Activated T-cell treated with anti-CD3 and anti-CD28 coated beads, Interleukin-2, amount 50 U/mL, for 24 hours (primary cell): Measurements from ENCODE around the gene HTR3C.
"Not testable (repeated sequence)": the region's sequence is repeated elsewhere in the genome, so short reads cannot be mapped to it uniquely, and the experiment has no call there.

Source experiments
- DNase-seq: peaks from one replicate; pipeline ENCODE4 v3.0.0-alpha.2; 2020
- H3K27ac Mint-ChIP-seq: 2 replicates; pipeline ENCODE4 v1.8.0; 2020; ENCODE audit warnings: mild to moderate bottlenecking, mixed read lengths
- H3K27me3 Mint-ChIP-seq: 2 replicates; pipeline ENCODE4 v1.8.0; 2020; ENCODE audit warnings: mixed read lengths
- H3K36me3 Mint-ChIP-seq: 2 replicates; pipeline ENCODE4 v1.8.0; 2020; ENCODE audit warnings: low read depth, mixed read lengths
- H3K4me1 Mint-ChIP-seq: 2 replicates; pipeline ENCODE4 v1.8.0; 2020; ENCODE audit warnings: low read depth, mixed read lengths
- H3K4me3 Mint-ChIP-seq: 2 replicates; pipeline ENCODE4 v1.8.0; 2020; ENCODE audit warnings: mild to moderate bottlenecking, moderate library complexity, mixed read lengths
- H3K9me3 Mint-ChIP-seq: 2 replicates; pipeline ENCODE4 v1.8.0; 2020; ENCODE audit warnings: mixed read lengths

Gene HTR3C

DNA sequence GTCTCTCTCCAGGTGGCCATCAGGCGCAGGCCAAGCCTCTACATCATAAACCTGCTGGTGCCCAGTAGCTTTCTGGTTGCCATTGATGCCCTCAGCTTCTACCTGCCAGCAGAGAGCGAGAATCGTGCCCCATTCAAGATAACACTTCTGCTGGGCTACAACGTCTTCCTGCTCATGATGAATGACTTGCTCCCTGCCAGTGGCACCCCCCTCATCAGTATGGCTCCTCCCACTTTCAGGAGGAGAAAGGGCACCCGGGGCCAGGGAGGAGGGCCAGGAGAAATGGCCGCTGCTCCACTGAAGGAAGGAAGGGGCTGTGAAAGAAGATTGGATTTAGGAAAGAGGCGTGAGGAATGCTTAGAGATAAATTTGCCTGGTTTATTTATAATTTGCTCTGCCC, 6.6 kb downstream of the HTR3C start:
- H3K9me3 Mint-ChIP-seq, result no peaks in the 10 kb centered on the region
- no peak overlapping the region for H3K27ac Mint-ChIP-seq
- H3K27me3 Mint-ChIP-seq, result no peaks in the 10 kb centered on the region
- H3K4me3 Mint-ChIP-seq, result no peak overlapping the region
- no peaks in the 10 kb centered on the region for H3K4me1 Mint-ChIP-seq
- H3K36me3 Mint-ChIP-seq, result no peaks in the 10 kb centered on the region
- no peak for DNase-seq

DNA sequence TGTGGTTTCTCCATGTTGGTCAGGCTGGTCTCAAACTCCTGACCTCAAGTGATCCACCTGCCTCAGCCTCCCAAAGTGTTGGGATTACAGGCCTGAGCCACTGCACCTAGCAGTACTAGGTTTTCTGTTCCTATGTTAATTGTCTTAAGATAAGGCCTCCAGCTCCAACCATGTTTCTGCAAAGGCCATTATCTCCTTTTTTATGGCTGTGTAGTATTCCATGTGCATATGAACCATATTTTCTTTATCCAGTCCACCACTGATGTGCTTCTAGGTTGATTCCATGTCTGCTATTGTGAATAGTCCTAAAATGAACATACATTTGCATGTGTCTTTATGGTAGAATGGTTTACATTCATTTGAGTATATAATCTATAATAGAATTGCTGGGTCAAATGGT, 9.8 kb downstream of the HTR3C start:
- no peaks in the 10 kb centered on the region for H3K27me3 Mint-ChIP-seq
- no peaks in the 10 kb centered on the region for H3K36me3 Mint-ChIP-seq
- H3K4me3 Mint-ChIP-seq, result no peak overlapping the region
- H3K27ac Mint-ChIP-seq, result no peak overlapping the region
- DNase-seq, result no peak
- no peaks in the 10 kb centered on the region for H3K4me1 Mint-ChIP-seq
- no peaks in the 10 kb centered on the region for H3K9me3 Mint-ChIP-seq

- Mint-ChIP-seq H3K4me1 (no peaks in the 10 kb centered on the region), H3K27ac (no peak overlapping the region), H3K4me3 (no peak overlapping the region), H3K27me3 (peaks cover 11% of the 10 kb centered on the region), H3K9me3 (peaks cover 8% of the 10 kb centered on the region), H3K36me3 (no peaks in the 10 kb centered on the region)
- DNase-seq, result no peak
Observed at GRCh38 chr3:184066211-184066610, 13.4 kb downstream of the HTR3C start.

DNA sequence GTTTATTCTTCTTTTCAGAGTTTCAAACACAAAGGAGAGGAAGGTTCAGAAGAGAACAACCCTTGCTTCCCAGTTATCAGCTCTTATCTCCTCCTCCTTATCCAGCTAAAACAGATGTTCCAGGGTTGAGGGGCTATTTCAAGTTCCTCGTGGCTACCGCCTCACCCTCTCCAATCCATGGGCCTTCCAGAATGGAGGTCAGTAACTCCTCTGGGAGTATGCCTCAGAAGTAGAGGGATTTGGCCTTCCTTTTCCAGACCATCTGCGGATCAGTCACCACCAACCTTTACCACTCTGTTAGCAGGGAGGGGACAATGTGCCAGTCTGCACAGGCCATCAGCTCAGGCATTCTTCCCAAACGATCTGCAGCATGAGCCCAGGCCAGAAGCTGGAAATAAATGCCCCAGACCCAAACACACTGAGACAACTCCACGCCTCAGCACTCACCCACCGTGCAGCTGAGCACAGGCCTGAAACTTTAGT, 14.8 kb downstream of the HTR3C start:
- H3K9me3 Mint-ChIP-seq, result peaks cover 9% of the 10 kb centered on the region
- H3K4me3 Mint-ChIP-seq, result no peak overlapping the region
- H3K36me3 Mint-ChIP-seq, result no peaks in the 10 kb centered on the region
- no peaks in the 10 kb centered on the region for H3K4me1 Mint-ChIP-seq
- H3K27ac Mint-ChIP-seq, result no peak overlapping the region
- no peak for DNase-seq
- H3K27me3 Mint-ChIP-seq, result peaks cover 11% of the 10 kb centered on the region

GRCh38 chr3:184068344-184068743, 15.5 kb downstream of the HTR3C start:
- Mint-ChIP-seq H3K9me3 (peaks cover 9% of the 10 kb centered on the region), H3K27me3 (peaks cover 11% of the 10 kb centered on the region), H3K36me3 (no peaks in the 10 kb centered on the region), H3K27ac (no peak overlapping the region), H3K4me1 (no peaks in the 10 kb centered on the region), H3K4me3 (no peak overlapping the region)
- no peak for DNase-seq

DNA sequence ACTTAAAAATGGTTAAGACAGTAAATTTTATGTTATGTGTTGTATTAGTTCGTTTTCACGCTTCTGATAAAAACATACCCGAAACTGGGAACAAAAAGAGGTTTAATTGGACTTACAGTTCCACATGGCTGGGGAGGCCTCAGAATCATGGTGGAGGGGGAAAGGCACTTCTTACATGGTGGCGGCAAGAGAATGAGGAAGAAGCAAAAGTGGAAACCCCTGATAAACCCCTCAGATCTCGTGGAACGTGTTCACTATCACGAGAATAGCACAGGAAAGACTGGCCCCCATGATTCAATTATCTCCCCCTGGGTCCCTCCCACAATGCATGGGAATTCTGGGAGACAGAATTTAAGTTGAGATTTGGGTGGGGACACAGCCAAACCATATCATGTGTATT, 18.3 kb downstream of the HTR3C start:
- H3K27ac Mint-ChIP-seq, H3K36me3 Mint-ChIP-seq, DNase-seq, H3K9me3 Mint-ChIP-seq, H3K4me1 Mint-ChIP-seq, H3K4me3 Mint-ChIP-seq: not testable (repeated sequence)
- peaks cover 14% of the 10 kb centered on the region for H3K27me3 Mint-ChIP-seq

GRCh38 chr3:184073621-184074020, 20.8 kb downstream of the HTR3C start:
- no peak overlapping the region for H3K4me3 Mint-ChIP-seq
- DNase-seq, result no peak
- H3K9me3 Mint-ChIP-seq, result peaks cover 9% of the 10 kb centered on the region
- H3K36me3 Mint-ChIP-seq, result no peaks in the 10 kb centered on the region
- peaks cover 14% of the 10 kb centered on the region for H3K27me3 Mint-ChIP-seq
- H3K27ac Mint-ChIP-seq, result no peak overlapping the region
- no peaks in the 10 kb centered on the region for H3K4me1 Mint-ChIP-seq

GRCh38 chr3:184075901-184076300, 23.1 kb downstream of the HTR3C start:
- DNase-seq, result no peak
- Mint-ChIP-seq H3K36me3 (no peaks in the 10 kb centered on the region), H3K4me1 (no peaks in the 10 kb centered on the region), H3K4me3 (no peak overlapping the region), H3K27me3 (peaks cover 7% of the 10 kb centered on the region), H3K9me3 (peaks cover 3% of the 10 kb centered on the region), H3K27ac (no peak overlapping the region)

DNA sequence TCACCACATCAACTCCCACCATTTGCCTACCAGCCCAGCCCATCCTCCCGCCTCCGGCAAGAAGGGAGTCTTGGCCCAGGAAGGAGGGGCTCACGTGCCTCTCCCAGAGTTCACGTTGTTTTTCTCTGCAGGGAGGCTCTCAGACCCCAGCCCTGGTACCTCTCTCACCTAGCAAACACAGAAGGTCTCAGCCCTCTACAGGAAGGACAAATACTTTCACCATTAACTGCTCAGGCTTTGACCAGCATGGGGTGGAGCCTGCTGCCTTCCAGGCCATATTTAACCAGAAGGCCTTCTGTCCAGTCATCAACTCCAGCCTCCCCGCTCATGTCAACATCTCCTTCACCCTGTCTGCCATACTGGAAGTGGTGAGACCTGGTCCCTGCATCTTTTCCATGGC, 25.0 kb downstream of the HTR3C start:
- H3K9me3 Mint-ChIP-seq, result no peaks in the 10 kb centered on the region
- no peaks in the 10 kb centered on the region for H3K36me3 Mint-ChIP-seq
- H3K27ac Mint-ChIP-seq, result no peak overlapping the region
- peaks cover 4% of the 10 kb centered on the region for H3K27me3 Mint-ChIP-seq
- no peak overlapping the region for H3K4me3 Mint-ChIP-seq
- DNase-seq, result no peak
- no peaks in the 10 kb centered on the region for H3K4me1 Mint-ChIP-seq

GRCh38 chr3:184078851-184079250, 26.0 kb downstream of the HTR3C start:
- Mint-ChIP-seq H3K27me3 (no peaks in the 10 kb centered on the region), H3K4me1 (no peaks in the 10 kb centered on the region), H3K9me3 (no peaks in the 10 kb centered on the region), H3K4me3 (no peak overlapping the region), H3K27ac (no peak overlapping the region), H3K36me3 (no peaks in the 10 kb centered on the region)
- no peak for DNase-seq

- Mint-ChIP-seq H3K4me1 (peaks cover 12% of the 10 kb centered on the region), H3K4me3 (no peak overlapping the region), H3K36me3 (no peaks in the 10 kb centered on the region), H3K27ac (no peak overlapping the region), H3K9me3 (peaks cover 12% of the 10 kb centered on the region), H3K27me3 (no peaks in the 10 kb centered on the region)
- DNase-seq, result no peak
Observed at GRCh38 chr3:184081116-184081830, 28.4 kb downstream of the HTR3C start.

GRCh38 chr3:184082034-184082433, 29.2 kb downstream of the HTR3C start:
- Mint-ChIP-seq H3K27ac (no peak overlapping the region), H3K36me3 (no peaks in the 10 kb centered on the region), H3K4me1 (peaks cover 12% of the 10 kb centered on the region), H3K27me3 (no peaks in the 10 kb centered on the region), H3K9me3 (peaks cover 15% of the 10 kb centered on the region), H3K4me3 (no peak overlapping the region)
- no peak for DNase-seq

DNA sequence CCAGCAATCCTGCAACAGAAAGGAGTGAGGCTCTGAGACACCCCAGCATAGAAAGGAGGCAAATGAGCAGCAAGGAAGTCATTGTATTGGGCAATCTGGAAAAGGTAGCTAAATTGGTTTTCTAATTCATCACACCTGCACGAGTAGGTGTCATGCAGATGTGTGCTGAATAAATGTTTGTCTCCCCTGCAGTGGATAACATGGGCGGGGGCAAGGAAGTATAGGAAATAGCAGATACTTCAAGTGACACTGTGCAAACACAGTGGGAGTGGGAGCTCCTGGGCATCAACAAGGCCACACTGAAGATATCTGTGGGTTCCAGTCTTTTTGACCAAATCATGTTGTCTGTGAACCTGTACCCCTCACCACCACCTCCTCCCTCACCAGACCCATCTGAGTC, 29.6 kb downstream of the HTR3C start:
- Mint-ChIP-seq H3K4me1 (peaks cover 12% of the 10 kb centered on the region), H3K27me3 (no peaks in the 10 kb centered on the region), H3K27ac (no peak overlapping the region), H3K36me3 (no peaks in the 10 kb centered on the region), H3K4me3 (no peak overlapping the region), H3K9me3 (peaks cover 15% of the 10 kb centered on the region)
- DNase-seq, result no peak

GRCh38 chr3:184085389-184085852, 32.6 kb downstream of the HTR3C start:
- Mint-ChIP-seq H3K36me3 (no peaks in the 10 kb centered on the region), H3K9me3 (peaks cover 15% of the 10 kb centered on the region), H3K27me3 (no peaks in the 10 kb centered on the region), H3K27ac (no peak overlapping the region), H3K4me1 (peaks cover 12% of the 10 kb centered on the region), H3K4me3 (no peak overlapping the region)
- DNase-seq, result no peak

GRCh38 chr3:184092199-184092598, 39.4 kb downstream of the HTR3C start:
- H3K9me3 Mint-ChIP-seq, result peaks cover 14% of the 10 kb centered on the region

More at GRCh38 chr3:184092199-184092598, 39.4 kb downstream of the HTR3C start:
- Mint-ChIP-seq H3K4me1 (no peaks in the 10 kb centered on the region), H3K4me3 (no peak overlapping the region), H3K27me3 (peaks cover 12% of the 10 kb centered on the region), H3K27ac (no peak overlapping the region), H3K36me3 (no peaks in the 10 kb centered on the region)
- DNase-seq, result no peak
